Left ventricle myocardium inferior (tissue), 1 donor: ENCODE measurements around the gene SLC8A1. TPM values are rescaled to one million over a fixed set of nuclear protein-coding genes. Genes with fewer than 3 reads are reported as not detected.

Source experiments
- DNase-seq: peaks from one replicate; pipeline ENCODE4 v3.0.0-alpha.2; 2020
- H3K27ac ChIP-seq: fragments of 200-600 bp; replicated peaks from 2 replicates; pipeline ENCODE4 v1.8.0; 2021
- H3K27me3 ChIP-seq: fragments of 200-600 bp; 2 replicates; pipeline ENCODE4 v1.8.0; 2021; ENCODE audit warnings: low read depth
- H3K36me3 ChIP-seq: fragments of 200-600 bp; 2 replicates; pipeline ENCODE4 v1.8.0; 2021
- H3K4me1 ChIP-seq: fragments of 200-600 bp; 2 replicates; pipeline ENCODE4 v1.8.0; 2021
- H3K4me3 ChIP-seq: fragments of 200-600 bp; 2 replicates; pipeline ENCODE4 v1.8.0; 2021; ENCODE audit warnings: mild to moderate bottlenecking, moderate library complexity
- H3K9me3 ChIP-seq: fragments of 200-600 bp; replicated peaks from 2 replicates; pipeline ENCODE4 v1.8.0; 2021
- intact Hi-C: fragments of 100-400 bp; cut with micrococcal nuclease; formaldehyde crosslinking; loops from one replicate; pipeline ENCODE4 v1.11.0; 2022
- total RNA-seq: library from RNA; stranded (reverse); fragmentation: NEBNext Ultra II Directional; extraction: Animal tissue kit (Norgen Biotek cat#: 25700); gene quantifications from one replicate; pipeline ENCODE4 v1.2.1, GENCODE V29; 2021
- TF ChIP-seq, protein P1 (sequence below): fragments of 200-600 bp; IDR thresholded peaks from 2 replicates; pipeline ENCODE4 v1.8.0; 2021; ENCODE audit warnings: antibody characterized with exemption, mild to moderate bottlenecking, borderline replicate concordance
- donor health status: DM: no; HTN: yes; CAD: no; lungs with severe emphysema.

SLC8A1 gene
- total RNA-seq, 1 donor from 2014 or later = 990 TPM

DNA sequence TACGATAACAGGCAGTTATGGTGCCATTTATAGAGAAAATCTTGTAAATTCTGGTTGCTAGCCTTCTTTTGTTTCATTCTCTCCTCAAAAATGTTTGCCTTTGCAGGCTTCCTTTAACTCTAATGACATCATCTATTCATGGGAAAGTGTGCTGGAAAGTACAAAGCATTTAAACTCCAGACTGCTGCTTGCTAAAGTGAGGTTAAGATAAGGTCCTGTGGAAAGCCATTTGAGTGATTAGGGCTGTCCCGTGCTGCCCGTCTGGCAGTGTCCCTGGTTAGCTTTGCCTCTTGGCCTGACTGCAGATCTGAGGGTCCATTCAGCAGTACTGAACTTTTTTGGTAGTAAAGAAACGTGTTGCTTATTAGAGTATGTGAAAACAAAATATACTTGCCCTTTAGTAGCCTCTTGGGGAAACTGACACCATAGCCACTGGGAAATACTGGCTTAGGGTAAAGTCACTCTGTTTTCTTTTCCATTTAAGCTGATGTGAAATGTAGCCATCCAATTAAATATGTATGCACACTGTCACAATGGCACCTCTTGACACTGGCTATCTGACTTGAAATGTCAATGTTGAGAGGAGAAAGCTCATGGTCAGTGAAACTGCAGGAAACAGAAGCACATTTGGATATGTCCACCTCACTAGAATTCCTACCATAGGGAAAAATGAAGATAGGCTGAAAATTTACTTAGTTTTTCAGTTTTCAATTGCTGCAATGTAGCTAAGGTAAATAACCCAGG, 321.5 kb downstream of the SLC8A1 start:
- H3K27me3 ChIP-seq = no peaks in the 10 kb centered on the region
- intact Hi-C loops = no loop called here
- peak; percentile 59 for DNase-seq
- H3K27ac ChIP-seq = peak overlapping the region; percentile 77
- H3K9me3 ChIP-seq = no peaks in the 10 kb centered on the region
- H3K4me1 ChIP-seq = peaks cover 86% of the 10 kb centered on the region
- peak overlapping the region; percentile 6 for H3K4me3 ChIP-seq
- no peaks in the 10 kb centered on the region for H3K36me3 ChIP-seq
- TF ChIP-seq, protein P1, sequence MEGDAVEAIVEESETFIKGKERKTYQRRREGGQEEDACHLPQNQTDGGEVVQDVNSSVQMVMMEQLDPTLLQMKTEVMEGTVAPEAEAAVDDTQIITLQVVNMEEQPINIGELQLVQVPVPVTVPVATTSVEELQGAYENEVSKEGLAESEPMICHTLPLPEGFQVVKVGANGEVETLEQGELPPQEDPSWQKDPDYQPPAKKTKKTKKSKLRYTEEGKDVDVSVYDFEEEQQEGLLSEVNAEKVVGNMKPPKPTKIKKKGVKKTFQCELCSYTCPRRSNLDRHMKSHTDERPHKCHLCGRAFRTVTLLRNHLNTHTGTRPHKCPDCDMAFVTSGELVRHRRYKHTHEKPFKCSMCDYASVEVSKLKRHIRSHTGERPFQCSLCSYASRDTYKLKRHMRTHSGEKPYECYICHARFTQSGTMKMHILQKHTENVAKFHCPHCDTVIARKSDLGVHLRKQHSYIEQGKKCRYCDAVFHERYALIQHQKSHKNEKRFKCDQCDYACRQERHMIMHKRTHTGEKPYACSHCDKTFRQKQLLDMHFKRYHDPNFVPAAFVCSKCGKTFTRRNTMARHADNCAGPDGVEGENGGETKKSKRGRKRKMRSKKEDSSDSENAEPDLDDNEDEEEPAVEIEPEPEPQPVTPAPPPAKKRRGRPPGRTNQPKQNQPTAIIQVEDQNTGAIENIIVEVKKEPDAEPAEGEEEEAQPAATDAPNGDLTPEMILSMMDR = no peak

DNA sequence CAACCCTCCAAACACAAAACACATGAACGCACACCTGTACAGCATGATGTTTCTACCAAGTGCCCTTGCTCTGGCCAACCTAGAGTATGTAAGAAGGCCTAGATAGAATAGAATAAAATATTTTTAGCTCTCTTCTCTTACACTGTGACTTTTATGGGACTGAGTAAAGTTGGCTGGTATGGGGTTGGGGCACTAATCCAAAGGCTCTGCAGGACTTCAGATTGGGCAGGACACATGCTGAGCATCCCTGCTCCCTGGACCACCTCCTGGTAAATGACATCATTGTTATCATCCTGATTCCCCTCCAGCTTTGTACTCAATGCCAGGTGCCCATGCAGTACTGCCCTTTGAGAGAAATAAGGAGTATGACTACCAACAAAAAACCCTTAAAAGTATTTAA, 322.2 kb downstream of the SLC8A1 start:
- peaks cover 93% of the 10 kb centered on the region for H3K4me1 ChIP-seq
- peak; percentile 56 for DNase-seq
- intact Hi-C loops = no loop called here

DNA sequence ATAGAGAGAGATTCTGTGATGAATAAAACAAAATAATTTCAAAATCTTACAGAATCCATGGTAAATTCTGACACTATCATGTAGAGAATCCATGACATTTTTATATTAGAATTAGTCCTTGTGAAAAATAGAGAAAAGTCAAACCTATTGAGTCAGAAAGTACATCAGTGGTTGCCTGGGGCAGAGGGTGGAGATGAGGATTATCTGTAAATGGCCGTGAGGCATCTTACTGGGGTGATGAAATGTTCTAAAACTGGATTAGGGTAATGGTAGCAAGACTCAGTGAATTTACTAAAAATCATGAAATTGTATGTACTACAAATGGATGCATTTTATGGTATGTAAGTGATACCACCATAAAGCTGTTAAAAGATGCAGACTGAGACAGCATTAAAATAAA, 323.1 kb downstream of the SLC8A1 start:
- Histone ChIP-seq H3K27me3 (no peaks in the 10 kb centered on the region), H3K36me3 (no peaks in the 10 kb centered on the region), H3K4me1 (peaks cover 96% of the 10 kb centered on the region), H3K9me3 (no peaks in the 10 kb centered on the region), H3K4me3 (no peak overlapping the region), H3K27ac (peak overlapping the region; percentile 77)
- intact Hi-C loops = no loop called here
- no peak for DNase-seq
- TF ChIP-seq, protein P1 = no peak

More for the DNA sequence above, 322.2 kb downstream of the SLC8A1 start:
- Histone ChIP-seq H3K27ac (peak overlapping the region; percentile 77), H3K4me3 (no peak overlapping the region), H3K9me3 (no peaks in the 10 kb centered on the region), H3K27me3 (no peaks in the 10 kb centered on the region), H3K36me3 (no peaks in the 10 kb centered on the region)
- TF ChIP-seq, protein P1 = no peak

DNA sequence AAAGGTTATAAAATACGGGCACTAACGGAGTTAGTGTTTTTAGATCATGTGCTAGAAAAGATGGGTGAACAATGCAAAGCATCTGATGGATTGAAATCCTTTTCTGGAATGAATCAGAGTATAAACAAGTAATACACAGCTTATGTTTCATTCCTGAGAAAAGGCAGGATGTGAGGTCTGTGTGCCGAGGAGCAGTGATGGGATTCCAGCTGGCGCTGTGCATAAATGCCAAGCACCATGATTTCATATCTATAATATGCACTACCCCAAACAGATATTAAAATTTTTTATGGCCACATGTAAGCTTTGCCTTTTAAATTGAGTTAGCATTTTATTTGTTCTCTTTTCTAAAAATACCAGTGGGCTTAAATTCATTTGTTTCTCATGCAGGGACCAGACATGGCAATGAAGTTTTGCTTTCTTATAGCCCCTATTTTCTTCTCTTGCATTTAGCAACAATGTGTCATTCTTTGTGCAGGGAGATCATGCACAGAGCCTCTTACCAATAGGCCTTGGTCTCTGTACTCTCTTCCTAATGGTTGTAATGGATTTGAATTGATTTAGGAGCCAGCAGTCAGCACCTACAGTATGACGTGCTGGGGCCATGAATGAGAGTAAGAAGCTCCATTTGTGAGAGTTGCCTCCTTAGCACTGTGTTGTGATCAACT, 323.9 kb downstream of the SLC8A1 start:
- no peaks in the 10 kb centered on the region for H3K36me3 ChIP-seq
- intact Hi-C loops = no loop called here
- peaks cover 97% of the 10 kb centered on the region for H3K4me1 ChIP-seq
- H3K27me3 ChIP-seq = no peaks in the 10 kb centered on the region
- H3K27ac ChIP-seq = peak overlapping the region; percentile 77
- no peak for DNase-seq
- no peaks in the 10 kb centered on the region for H3K9me3 ChIP-seq
- H3K4me3 ChIP-seq = no peak overlapping the region
- TF ChIP-seq, protein P1 = no peak

DNA sequence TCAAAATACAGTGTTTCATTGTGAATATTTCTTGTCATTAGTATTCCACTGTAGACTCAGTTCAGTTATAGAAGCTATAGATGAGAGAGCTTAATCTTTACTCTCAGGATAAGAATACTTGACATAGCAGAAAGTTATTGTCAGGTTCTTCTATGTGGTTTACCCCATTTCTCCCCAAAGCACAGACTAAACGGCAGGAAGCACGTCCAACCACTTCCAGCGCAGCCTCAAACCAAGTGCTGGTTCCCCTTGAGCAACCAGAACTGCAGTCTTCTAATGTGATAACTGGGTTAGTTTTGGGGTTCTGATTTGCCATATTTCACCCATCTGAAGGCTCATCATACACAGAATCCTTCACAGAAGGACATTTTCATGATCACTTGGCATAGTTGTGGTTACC, 324.7 kb downstream of the SLC8A1 start:
- TF ChIP-seq, protein P1 = no peak
- H3K27me3 ChIP-seq = no peaks in the 10 kb centered on the region
- H3K4me1 ChIP-seq = peaks cover 99% of the 10 kb centered on the region
- no peaks in the 10 kb centered on the region for H3K36me3 ChIP-seq
- no peak overlapping the region for H3K4me3 ChIP-seq
- no peaks in the 10 kb centered on the region for H3K9me3 ChIP-seq
- intact Hi-C loops = no loop called here
- peak overlapping the region; percentile 77 for H3K27ac ChIP-seq
- DNase-seq = no peak
